Karpas-422 (cell line): ENCODE results near the gene THAP3. TPM values are rescaled to one million over a fixed set of nuclear protein-coding genes. Genes with fewer than 3 reads are reported as not detected.
"Not testable (repeated sequence)": the region's sequence is repeated elsewhere in the genome, so short reads cannot be mapped to it uniquely, and the experiment has no call there.

Experiments
- DNase-seq: peaks from one replicate; pipeline ENCODE4 v3.0.0-alpha.2; 2015
- H2AFZ ChIP-seq: fragments of 200-600 bp; sonication (generic); 2 replicates; pipeline ENCODE4 v1.6.1; 2014; ENCODE audit warnings: antibody characterized with exemption, low read length, mixed read lengths
- H3K27ac ChIP-seq: fragments of 200-600 bp; sonication (generic); 2 replicates; pipeline ENCODE4 v1.5.1; 2014; ENCODE audit warnings: mild to moderate bottlenecking, low read length, moderate library complexity
- H3K27me3 ChIP-seq: fragments of 200-600 bp; sonication (generic); 2 replicates; pipeline ENCODE4 v1.6.1; 2014; ENCODE audit warnings: low read length, mixed read lengths
- H3K36me3 ChIP-seq: fragments of 200-600 bp; sonication (generic); 2 replicates; pipeline ENCODE4 v1.6.1; 2014; ENCODE audit warnings: low read length, mixed read lengths; ENCODE audit not compliant: insufficient read depth
- H3K4me1 ChIP-seq: fragments of 200-600 bp; sonication (generic); 2 replicates; pipeline ENCODE4 v1.6.1; 2014; ENCODE audit warnings: mild to moderate bottlenecking, low read length, mixed read lengths
- H3K4me2 ChIP-seq: fragments of 200-600 bp; sonication (generic); 2 replicates; pipeline ENCODE4 v1.6.1; 2014; ENCODE audit warnings: low read length, low read depth, mild to moderate bottlenecking; ENCODE audit not compliant: poor library complexity, severe bottlenecking
- H3K4me3 ChIP-seq: fragments of 200-600 bp; sonication (generic); 2 replicates; pipeline ENCODE4 v1.5.1; 2014; ENCODE audit warnings: mild to moderate bottlenecking, antibody characterized with exemption, low read length, mixed read lengths
- H3K79me2 ChIP-seq: fragments of 200-600 bp; sonication (generic); 2 replicates; pipeline ENCODE4 v1.6.1; 2014; ENCODE audit warnings: mild to moderate bottlenecking, low read length, mixed read lengths
- H3K9ac ChIP-seq: fragments of 200-600 bp; sonication (generic); 2 replicates; pipeline ENCODE4 v1.6.0; 2014; ENCODE audit warnings: low read length
- H3K9me2 ChIP-seq: fragments of 200-600 bp; sonication (generic), shearing (Covaris generic); replicated peaks from 2 replicates; pipeline ENCODE4 v1.6.0; 2014; ENCODE audit warnings: mild to moderate bottlenecking, low read length, moderate library complexity; ENCODE audit not compliant: insufficient read depth
- H3K9me3 ChIP-seq: fragments of 300-700, 200-600 bp; sonication (generic); 2 replicates; pipeline ENCODE4 v1.6.1; 2014; ENCODE audit warnings: low read length, mixed read lengths
- H4K20me1 ChIP-seq: fragments of 200-600 bp; sonication (generic); 2 replicates; pipeline ENCODE4 v1.6.1; 2014; ENCODE audit warnings: mild to moderate bottlenecking, antibody characterized with exemption, low read length, low read depth; ENCODE audit not compliant: insufficient read depth
- total RNA-seq: library from RNA; depleted of rRNA; stranded (reverse); fragments of >200 nt; shearing (Covaris generic); gene quantifications from 2 replicates; pipeline ENCODE4 v1.2.3, GENCODE V29; 2014; ENCODE audit warnings: low replicate concordance

THAP3 gene
- total RNA-seq, 1 experiment from 2014 or later = 13.3 TPM

GRCh38 chr1:6658359-6659060 is 33.8 kb downstream of the THAP3 start:
- no peak overlapping the region for H3K27ac ChIP-seq
- H3K4me3 ChIP-seq = no peak overlapping the region
- H3K9me2 ChIP-seq = no peaks in the 10 kb centered on the region
- no peak for DNase-seq
- peaks cover 12% of the 10 kb centered on the region; the same call in 1 of the 2 replicates for H3K36me3 ChIP-seq
- H3K27me3 ChIP-seq = no peaks in the 10 kb centered on the region
- H3K4me2 ChIP-seq = no peak overlapping the region
- no peaks in the 10 kb centered on the region for H3K9me3 ChIP-seq
- H3K79me2 ChIP-seq = peaks cover 57% of the 10 kb centered on the region
- no peaks in the 10 kb centered on the region for H3K4me1 ChIP-seq
- no peak overlapping the region for H2AFZ ChIP-seq
- H3K9ac ChIP-seq = no peak overlapping the region
- no peaks in the 10 kb centered on the region for H4K20me1 ChIP-seq

DNA sequence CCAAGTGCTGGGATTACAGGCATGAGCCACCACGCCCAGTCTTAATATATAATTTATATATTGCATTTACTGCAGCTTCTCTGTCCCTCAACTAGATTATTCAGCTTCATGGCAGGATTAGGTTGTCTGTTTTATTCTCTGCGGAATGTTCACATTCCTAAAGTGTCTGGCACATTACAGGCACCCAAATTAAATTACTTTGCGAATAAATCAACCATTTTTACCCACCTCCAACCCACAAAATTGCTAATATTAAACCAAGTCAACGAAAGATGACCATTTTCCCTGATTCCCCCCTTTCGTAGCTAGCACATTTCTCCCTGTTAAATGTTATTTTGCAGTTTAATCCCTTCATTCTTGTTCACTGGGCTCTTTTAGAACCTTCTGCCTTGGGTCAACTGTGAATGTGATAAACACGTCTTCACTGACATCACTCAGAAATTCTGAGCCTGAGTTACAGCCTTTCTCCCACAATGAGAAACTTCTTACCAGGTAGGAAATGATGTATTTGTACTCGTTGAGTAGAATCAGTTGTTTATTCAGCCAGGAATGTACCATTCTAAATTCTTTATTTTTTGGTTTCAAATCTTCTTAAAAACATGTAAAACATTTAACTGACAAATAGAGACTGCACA is 35.9 kb downstream of the THAP3 start:
- Histone ChIP-seq H3K4me1 (no peaks in the 10 kb centered on the region), H2AFZ (no peak overlapping the region), H3K9ac (no peak overlapping the region), H4K20me1 (no peaks in the 10 kb centered on the region), H3K9me2 (no peaks in the 10 kb centered on the region), H3K27ac (no peak overlapping the region), H3K4me2 (no peak overlapping the region), H3K27me3 (no peaks in the 10 kb centered on the region), H3K36me3 (peaks cover 17% of the 10 kb centered on the region), H3K4me3 (no peak overlapping the region), H3K79me2 (peaks cover 65% of the 10 kb centered on the region), H3K9me3 (no peaks in the 10 kb centered on the region)
- DNase-seq = no peak

DNA sequence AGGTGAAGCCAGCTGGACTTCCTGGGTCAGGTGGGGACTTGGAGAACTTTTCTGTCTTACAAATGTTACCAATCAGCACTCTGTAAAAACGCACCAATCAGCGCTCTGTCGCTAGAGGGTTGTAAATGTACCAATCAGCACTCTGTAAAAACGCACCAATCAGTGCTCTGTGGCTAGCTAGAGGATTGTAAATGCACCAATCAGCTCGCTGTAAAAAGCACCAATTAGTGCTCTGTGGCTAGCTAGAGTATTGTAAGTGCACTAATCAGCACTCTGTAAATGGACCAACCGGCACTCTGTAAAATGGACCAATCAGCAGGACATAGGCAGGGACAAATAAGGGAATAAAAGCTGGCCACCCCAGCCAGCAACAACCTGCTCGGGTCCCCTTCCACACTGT is 37.8 kb downstream of the THAP3 start:
- H3K27me3 ChIP-seq, H4K20me1 ChIP-seq, H2AFZ ChIP-seq, H3K9me2 ChIP-seq, H3K4me2 ChIP-seq, H3K27ac ChIP-seq, H3K4me3 ChIP-seq, H3K9me3 ChIP-seq, H3K4me1 ChIP-seq, H3K9ac ChIP-seq: not testable (repeated sequence)
- peaks cover 32% of the 10 kb centered on the region for H3K36me3 ChIP-seq
- DNase-seq = peak; percentile 50
- H3K79me2 ChIP-seq = peaks cover 63% of the 10 kb centered on the region

DNA sequence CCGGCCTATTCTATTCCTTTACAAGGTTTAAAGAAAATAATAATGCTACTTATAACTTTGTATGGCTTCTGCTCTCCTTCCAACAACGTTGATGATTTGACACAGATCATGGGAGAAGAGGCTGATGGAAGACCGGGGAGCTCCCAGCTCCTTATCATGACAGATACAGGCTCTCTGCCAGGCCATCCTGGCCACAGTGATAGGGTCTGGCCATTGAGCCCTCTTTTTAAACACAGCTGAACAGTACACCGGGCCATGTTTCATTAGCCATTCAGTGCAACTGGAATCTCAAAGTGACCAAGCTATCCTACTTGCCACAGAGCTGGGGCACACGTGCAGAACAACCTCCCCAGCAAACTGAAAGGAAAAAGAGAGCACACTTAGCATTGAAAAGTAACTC is 42.0 kb downstream of the THAP3 start:
- no peaks in the 10 kb centered on the region for H3K4me1 ChIP-seq
- DNase-seq = no peak
- H3K4me3 ChIP-seq = no peak overlapping the region
- no peaks in the 10 kb centered on the region for H4K20me1 ChIP-seq
- H3K9me3 ChIP-seq = no peaks in the 10 kb centered on the region
- peaks cover 32% of the 10 kb centered on the region for H3K36me3 ChIP-seq
- no peak overlapping the region for H3K4me2 ChIP-seq
- H3K79me2 ChIP-seq = peaks cover 46% of the 10 kb centered on the region
- H3K27ac ChIP-seq = no peak overlapping the region
- no peak overlapping the region for H2AFZ ChIP-seq
- no peaks in the 10 kb centered on the region for H3K27me3 ChIP-seq
- no peaks in the 10 kb centered on the region for H3K9me2 ChIP-seq
- H3K9ac ChIP-seq = no peak overlapping the region

GRCh38 chr1:6667139-6667538 is 42.5 kb downstream of the THAP3 start:
- Histone ChIP-seq H3K9me3 (no peaks in the 10 kb centered on the region), H3K4me1 (no peaks in the 10 kb centered on the region), H3K4me2 (no peak overlapping the region), H3K36me3 (peaks cover 32% of the 10 kb centered on the region), H4K20me1 (no peaks in the 10 kb centered on the region), H3K9me2 (no peaks in the 10 kb centered on the region), H3K27me3 (no peaks in the 10 kb centered on the region), H3K4me3 (no peak overlapping the region), H3K27ac (no peak overlapping the region), H3K9ac (no peak overlapping the region), H3K79me2 (peaks cover 44% of the 10 kb centered on the region), H2AFZ (no peak overlapping the region)
- DNase-seq = no peak

- Histone ChIP-seq H3K79me2 (peaks cover 45% of the 10 kb centered on the region), H2AFZ (no peak overlapping the region), H3K4me2 (no peak overlapping the region), H3K9me3 (no peaks in the 10 kb centered on the region), H3K36me3 (peaks cover 26% of the 10 kb centered on the region), H3K9ac (no peak overlapping the region), H3K4me3 (no peak overlapping the region), H3K27ac (no peak overlapping the region), H3K9me2 (no peaks in the 10 kb centered on the region), H4K20me1 (no peaks in the 10 kb centered on the region), H3K27me3 (no peaks in the 10 kb centered on the region), H3K4me1 (no peaks in the 10 kb centered on the region)
- no peak for DNase-seq
Observed at GRCh38 chr1:6668503-6668902, 43.8 kb downstream of the THAP3 start.

DNA sequence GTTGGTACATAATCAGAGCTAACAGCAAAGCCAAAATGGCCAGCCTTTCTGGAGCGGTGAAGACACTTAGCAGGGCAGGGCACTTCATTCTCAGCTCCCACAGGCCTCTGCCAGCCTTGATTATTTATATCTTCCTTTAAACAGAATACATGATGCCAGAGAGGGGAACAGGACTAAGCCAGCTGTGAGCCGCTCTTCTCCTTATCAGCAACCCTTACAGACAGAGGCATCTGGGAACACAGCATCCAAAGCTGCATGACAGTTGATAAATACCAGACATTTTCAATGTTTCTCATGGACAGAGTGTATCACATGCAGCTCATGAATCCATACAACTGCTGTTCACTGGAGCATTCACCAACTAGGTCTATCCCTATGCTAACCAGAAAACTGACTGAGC is 47.9 kb downstream of the THAP3 start:
- H4K20me1 ChIP-seq = no peaks in the 10 kb centered on the region
- no peak for DNase-seq
- no peak overlapping the region for H3K27ac ChIP-seq
- no peaks in the 10 kb centered on the region for H3K4me1 ChIP-seq
- peaks cover 41% of the 10 kb centered on the region for H3K79me2 ChIP-seq
- no peak overlapping the region for H2AFZ ChIP-seq
- no peaks in the 10 kb centered on the region for H3K9me2 ChIP-seq
- H3K36me3 ChIP-seq = peaks cover 29% of the 10 kb centered on the region; the same call in 1 of the 2 replicates
- no peak overlapping the region for H3K4me3 ChIP-seq
- H3K27me3 ChIP-seq = no peaks in the 10 kb centered on the region
- H3K4me2 ChIP-seq = no peak overlapping the region
- H3K9me3 ChIP-seq = no peaks in the 10 kb centered on the region
- no peak overlapping the region for H3K9ac ChIP-seq

DNA sequence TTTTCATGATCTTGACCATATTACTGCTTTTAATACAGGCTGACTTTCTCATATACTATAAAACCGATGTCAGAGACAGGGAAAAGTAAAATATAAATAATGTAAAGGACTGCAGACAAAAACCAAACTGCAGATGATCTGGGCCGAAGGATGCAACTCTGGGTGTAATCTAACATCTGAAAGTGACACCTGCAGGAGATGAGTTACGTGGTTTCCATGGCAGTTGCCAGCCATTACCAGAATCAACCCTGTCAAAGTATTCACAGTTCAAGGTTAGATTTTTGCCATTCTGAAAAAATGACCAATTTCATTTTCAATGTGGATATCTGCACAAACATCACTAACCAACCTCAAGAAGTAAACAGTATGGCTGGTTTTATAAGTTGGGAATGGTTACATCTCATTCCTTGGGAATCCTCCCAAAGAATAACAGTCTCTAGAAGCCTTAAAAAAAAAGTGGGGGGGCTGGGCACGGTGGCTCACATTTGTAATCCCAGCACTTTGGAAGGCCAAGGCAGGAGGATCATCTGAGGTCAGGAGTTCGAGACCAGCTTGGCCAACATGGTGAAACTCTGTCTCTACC is 49.2 kb downstream of the THAP3 start:
- Histone ChIP-seq H3K27ac (no peak overlapping the region), H3K9me3 (no peaks in the 10 kb centered on the region), H3K4me2 (no peak overlapping the region), H3K9ac (no peak overlapping the region), H3K4me3 (no peak overlapping the region), H3K4me1 (no peaks in the 10 kb centered on the region), H3K27me3 (no peaks in the 10 kb centered on the region), H2AFZ (no peak overlapping the region), H4K20me1 (no peaks in the 10 kb centered on the region), H3K9me2 (no peaks in the 10 kb centered on the region), H3K79me2 (peaks cover 42% of the 10 kb centered on the region), H3K36me3 (peaks cover 34% of the 10 kb centered on the region)
- no peak for DNase-seq
